ENCODE measurements around the gene PDE6G.

PDE6G gene

DNA sequence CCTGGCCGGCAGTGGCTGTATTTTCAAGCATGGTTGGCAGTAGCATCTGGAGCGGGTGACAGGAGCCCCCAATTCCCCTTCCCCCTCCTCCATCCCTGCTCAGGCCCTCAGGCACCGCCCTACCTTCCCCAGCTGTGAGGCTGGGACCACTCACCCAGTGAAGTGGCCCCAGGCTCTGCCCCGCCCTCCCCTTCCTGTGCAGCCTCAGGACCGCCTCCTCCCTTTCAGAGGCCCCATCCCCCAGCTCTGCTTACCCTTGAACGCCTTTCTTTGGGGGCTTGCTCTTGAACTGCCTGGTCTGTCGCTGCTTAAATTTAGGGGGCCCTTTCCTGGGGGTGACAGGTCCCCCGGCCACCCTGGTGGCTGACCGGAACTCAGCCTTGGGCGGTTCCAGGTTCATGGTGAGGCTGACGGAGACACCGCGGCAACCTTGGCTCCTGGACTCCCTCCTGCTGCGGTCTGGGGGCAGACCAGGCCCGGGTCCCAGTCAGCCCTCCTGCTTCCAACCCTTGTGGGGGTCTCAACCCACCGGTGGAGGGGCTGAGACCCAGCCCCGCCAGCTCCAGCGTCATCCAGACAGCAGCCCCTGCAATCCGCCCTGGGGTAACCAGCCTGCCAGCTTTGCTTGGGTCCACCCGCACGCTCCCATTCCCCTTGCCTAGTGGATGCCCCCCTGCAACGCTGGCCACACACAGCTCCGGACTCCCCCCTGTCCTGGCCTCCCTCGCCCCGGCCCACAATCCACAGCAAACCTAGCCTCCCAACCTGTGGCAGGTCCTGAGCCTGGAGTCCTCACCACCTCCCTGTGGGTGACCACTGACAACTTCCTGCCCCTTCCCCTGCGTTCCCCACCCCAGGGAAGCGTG lies 3.2 kb downstream of the PDE6G start:
- no peak for TF ChIP-seq CTCF (IDR thresholded peaks at IDR 0.05)

- TF ChIP-seq CTCF (IDR thresholded peaks at IDR 0.05): no peak
Observed at GRCh38 chr17:81651692-81652091, 4.7 kb downstream of the PDE6G start.

DNA sequence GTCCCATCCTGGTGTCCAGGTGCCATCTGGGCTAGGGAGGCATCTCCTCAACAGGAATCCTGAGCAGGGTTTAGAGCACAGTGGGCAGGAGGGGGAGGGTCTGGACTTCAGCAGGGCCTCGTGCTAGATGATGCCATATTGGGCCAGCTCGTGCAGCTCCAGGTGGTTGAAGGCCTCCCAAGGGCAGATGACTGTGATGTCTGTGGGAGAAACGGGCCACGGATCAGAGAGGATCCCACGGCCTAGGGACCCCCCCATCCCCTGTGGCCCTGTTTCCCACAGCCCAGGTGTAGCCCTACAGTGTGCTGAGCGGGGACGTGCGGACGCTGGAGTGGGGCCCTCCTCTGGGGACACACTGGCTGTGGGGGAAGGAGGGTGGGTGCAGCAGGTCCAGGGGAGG lies 5.4 kb downstream of the PDE6G start:
- no peak for TF ChIP-seq CTCF (IDR thresholded peaks at IDR 0.05)

- no peak for TF ChIP-seq CTCF (IDR thresholded peaks at IDR 0.05)
Observed at GRCh38 chr17:81648707-81649085, 7.6 kb downstream of the PDE6G start.

DNA sequence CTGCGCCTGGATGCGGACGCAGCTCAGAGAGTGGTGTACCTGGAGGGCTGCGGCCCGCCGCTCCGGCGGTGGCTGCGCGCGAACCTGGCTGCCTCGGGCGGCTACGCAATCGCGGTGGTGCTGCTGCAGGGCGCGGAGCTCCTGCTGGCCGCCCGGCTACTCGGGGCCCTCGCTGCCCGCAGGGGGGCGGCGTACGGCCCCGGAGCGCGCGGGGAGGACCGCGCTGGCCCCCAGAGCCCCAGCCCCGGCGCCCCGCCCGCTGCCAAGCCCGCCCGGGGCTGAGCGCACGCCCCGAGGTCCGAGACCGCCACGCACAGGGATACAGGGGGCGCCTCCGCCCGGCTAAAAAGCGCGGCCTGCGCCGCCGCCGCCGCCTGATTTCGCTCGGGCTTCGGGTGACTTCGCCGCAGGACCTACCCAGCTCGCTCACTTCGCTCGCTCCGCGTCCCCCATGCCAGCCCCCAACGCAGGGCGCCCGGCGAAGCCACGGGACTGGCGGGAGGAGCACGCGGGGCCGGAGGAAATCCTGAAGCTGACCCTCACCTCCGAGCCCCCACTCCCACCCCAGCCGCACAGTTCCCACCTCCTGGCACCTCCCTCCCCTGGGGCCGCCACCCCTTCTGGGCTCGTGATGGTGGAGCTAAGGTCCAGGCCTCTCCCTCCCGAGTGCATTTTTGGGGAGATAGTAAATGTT lies 8.2 kb downstream of the PDE6G start:
- TF ChIP-seq CTCF (IDR thresholded peaks at IDR 0.05): no peak

DNA sequence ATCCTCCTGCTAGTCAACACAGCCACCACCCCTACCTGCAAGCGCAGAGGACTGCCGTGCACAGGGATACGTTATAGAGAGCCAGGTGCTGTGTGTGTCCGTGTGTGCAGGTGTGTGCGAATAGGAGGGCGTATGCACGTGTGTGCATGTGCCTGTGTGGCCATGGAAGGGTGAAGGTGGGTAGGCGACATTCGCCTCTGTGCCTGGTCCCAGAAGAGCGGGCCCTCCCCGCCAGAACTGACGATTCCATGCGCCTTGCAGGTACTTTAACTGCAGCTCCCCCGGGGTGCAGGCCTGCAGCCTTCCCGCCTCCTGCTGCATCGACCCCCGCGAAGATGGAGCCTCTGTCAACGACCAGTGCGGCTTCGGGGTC lies 8.7 kb downstream of the PDE6G start:
- no peak for TF ChIP-seq CTCF (IDR thresholded peaks at IDR 0.05)

DNA sequence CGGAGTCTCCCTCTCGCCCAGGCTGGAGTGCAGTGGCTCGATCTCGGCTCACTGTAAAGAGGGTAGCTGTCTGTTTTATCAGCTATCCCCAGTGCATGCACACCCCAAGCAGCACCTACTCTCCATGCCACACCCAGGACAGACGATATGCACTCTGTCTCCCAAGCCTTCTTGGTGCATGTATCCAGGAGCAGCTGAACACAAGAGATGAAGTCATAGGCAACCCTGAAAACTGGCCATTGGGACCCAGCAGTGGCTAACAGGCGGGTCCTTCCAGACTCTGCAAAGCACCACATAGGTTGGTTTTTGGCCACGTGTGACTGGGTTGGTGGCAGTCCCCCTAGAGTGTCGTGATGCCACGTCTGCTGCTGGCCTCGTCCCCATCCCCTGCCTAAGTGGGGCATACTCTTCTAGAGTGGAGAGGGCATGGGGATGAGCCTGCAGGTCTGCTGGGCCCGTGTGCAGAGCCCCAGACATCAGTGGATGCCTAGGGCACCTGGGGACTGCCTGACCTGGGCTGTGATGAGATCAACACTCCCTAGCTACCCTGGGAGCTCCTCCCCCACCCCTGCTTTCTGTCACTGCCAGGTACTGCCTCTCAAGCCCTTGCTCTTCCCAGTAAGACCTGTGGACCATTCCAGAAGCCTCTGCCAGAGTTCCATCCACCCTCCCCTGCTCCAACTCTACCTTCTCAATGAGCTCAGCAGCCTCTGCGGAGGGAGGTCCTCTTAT lies 9.3 kb downstream of the PDE6G start:
- no peak for TF ChIP-seq CTCF (IDR thresholded peaks at IDR 0.05)

Measured in LNCAP (cell line).